HG02981 (cell line): Measurements from ENCODE around the gene SORCS1.

Experiments
- ATAC-seq: cut with Tn5 transposase; IDR thresholded peaks from one replicate; pipeline ENCODE4 v1.9.1; 2021; ENCODE audit warnings: mild to moderate bottlenecking, moderate library complexity; ENCODE audit not compliant: unreplicated experiment

The SORCS1 gene

DNA sequence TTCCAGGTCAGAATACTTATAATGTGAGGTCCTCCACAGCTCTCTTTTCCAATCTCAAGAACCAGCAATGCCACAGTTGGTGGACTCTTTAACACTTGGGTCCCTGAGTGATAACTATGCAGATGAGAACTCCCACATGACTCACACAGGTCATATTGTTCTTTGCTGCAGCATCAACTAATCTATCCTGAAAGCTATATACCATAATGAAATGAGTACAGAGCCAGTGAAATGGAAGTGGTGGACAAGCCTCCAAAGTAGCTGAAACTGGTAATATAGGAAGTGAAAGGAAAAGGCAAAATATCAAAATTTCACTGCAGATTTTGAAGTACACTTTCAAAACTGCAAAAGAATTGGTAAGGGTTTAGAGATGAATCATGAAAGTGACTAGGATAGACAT lies 45.6 kb downstream of the SORCS1 start:
- ATAC-seq = peak; percentile 59

DNA sequence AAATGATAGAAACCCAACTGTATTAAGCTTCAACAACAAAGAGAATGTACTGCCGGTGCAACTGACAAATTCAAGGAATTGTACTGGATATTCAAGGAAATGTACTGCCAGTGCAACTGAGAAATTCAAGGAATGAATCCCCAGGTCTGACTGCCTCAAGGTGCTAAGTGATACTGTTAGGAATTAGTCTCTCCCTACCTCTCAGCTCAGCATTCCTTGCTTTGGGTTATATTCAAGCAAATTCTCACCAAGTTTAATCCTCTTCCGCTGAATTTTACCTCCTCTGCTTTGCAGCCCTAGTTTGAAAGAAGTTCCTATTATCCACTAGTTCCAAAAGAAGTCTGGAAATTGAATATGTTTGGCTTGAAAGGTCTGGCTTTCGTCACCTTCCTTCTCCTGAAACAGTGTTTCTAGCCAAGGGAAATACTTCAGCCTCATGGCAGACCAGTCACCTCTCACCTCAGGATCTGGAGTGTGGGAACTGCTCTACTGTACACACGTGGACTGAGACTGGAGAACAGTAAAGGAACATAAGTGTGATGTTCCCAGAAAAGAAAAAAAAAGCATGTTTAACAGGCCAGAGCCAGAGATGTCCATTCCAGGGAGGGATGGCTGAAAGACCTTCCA lies 60.4 kb downstream of the SORCS1 start:
- ATAC-seq = no peak

DNA sequence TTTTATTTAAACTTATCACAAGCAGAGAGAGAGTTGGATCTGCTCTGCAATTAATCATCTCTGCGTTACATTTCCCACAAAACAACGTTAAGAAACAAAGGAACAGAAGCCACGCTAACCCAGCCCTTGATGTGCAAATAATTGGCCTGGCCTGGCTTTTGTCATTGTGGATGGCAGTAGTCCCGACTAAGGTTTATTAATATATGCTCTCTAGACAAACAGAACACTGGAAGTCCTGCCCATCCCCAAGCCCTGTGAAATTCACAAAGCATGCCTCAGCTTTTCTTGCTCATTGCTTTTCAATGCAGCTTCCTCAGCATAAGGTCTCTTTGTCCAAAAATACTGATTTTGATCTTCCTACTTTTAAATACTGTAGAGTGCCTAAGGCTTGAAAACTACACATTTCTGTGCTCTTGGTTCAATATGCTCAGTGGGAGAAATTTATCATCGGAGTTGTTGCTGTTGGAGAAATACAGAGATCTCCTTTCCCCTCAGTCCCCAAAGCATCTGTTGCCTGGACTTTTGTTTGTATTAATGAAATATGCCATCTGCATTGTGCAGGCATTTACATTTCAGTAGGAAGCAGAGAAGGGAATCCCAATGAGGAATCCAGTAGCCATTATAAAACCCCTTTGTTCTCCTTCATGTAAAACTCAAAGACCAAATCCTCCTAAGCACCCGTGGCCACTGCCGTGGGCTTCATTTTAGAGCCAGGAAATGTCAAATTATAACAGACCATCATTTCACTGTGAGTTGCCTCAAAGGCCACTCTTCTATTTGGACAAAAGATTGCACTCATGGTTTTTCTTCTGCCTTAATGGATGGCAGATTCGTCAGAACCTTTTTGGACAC lies 61.1 kb downstream of the SORCS1 start:
- ATAC-seq = no peak

- no peak for ATAC-seq
Measured at GRCh38 chr10:107098326-107098725, 66.2 kb downstream of the SORCS1 start.

GRCh38 chr10:107094824-107095522 lies 69.5 kb downstream of the SORCS1 start:
- ATAC-seq = no peak

GRCh38 chr10:107092321-107092720 lies 72.2 kb downstream of the SORCS1 start:
- ATAC-seq = no peak

GRCh38 chr10:107091126-107091525 lies 73.4 kb downstream of the SORCS1 start:
- no peak for ATAC-seq

- no peak for ATAC-seq
Measured at GRCh38 chr10:107085665-107086525, 78.6 kb downstream of the SORCS1 start.

GRCh38 chr10:107083388-107084009 lies 81.0 kb downstream of the SORCS1 start:
- ATAC-seq = no peak

- no peak for ATAC-seq
Measured at GRCh38 chr10:107081644-107082043, 82.9 kb downstream of the SORCS1 start.

GRCh38 chr10:107075117-107075516 lies 89.4 kb downstream of the SORCS1 start:
- ATAC-seq = no peak

GRCh38 chr10:107072786-107073185 lies 91.7 kb downstream of the SORCS1 start:
- ATAC-seq = no peak

DNA sequence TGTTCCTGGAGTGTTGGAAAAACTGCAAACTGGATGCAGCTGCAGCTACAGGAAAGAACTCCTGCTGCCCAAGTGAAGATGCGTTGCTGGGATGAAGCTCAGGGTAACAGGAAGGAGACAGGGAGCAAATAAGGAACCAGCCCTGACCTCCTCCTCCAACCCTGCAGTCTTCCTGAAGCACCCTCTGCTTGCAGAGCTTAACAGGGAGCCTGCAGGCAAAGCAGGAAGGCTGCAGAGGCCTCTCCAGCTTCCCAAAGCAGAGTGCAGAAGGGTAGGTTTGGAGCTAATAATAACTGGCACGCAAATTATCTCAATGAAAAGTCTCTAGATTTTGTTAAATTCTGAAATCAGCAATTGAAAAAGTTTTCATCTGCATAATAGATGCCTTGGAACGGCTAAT lies 92.5 kb downstream of the SORCS1 start:
- ATAC-seq = no peak

- ATAC-seq = no peak
Measured at GRCh38 chr10:107071301-107071700, 93.2 kb downstream of the SORCS1 start.

DNA sequence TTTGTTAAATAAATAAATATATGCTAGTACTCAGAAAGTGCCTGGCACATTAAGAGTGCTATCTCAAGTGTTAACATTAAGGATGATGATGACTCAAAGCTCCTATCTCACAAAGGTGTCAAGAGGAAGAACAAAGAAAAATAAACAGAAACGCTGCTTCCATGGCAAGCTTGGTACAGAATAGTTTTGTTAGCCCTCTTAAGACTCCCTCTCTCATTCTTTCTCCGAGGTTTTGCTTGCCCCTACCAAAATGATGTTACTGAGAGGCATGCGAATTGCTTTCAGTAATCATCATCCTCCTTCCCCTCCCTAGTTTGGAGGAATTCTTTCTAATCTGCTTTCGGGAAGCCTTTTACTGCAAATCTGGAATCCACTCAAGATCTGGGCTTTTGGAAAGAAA lies 96.7 kb downstream of the SORCS1 start:
- no peak for ATAC-seq

- no peak for ATAC-seq
Measured at GRCh38 chr10:107064075-107064474, 100.4 kb downstream of the SORCS1 start.

DNA sequence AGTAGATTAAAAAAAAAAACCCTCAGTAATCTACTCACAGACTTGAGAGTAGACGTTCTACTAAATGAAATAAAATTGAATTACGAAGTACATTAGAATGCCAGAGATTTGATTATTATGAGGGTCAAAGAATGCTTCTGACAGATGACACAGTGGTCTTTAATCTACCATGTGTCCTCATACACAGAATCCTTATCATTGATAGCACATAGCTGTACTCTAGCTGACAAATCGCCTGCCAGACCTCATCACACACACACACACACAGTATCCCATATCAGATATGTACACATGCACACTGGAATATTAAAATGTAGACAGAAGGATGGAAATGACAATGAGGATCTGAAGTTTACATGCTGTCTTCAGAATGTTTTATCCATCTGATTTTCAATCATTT lies 104.6 kb downstream of the SORCS1 start:
- ATAC-seq = no peak

- no peak for ATAC-seq
Measured at GRCh38 chr10:107059068-107059804, 105.3 kb downstream of the SORCS1 start.

GRCh38 chr10:107058331-107058730 lies 106.2 kb downstream of the SORCS1 start:
- no peak for ATAC-seq

DNA sequence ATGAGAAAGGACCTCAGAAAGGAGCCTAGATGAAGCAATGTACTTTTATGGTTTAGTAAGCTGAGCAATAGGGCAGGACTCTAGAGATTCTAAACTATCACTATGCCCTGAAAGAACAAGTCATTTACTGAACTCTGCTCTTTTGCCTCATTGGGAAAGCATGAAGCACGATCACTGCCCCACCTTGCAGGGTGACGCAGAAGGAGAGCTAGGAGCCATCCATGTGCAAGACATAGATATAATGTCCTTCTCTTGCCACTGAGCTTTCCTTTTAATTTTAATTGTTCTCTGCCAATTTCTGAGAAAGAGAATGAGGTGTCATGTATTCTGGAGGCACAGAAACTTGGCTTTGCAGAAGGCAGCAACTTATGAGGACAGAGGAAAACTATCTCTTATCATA lies 108.3 kb downstream of the SORCS1 start:
- no peak for ATAC-seq
